Measurements from ENCODE around the gene MKRN1.
A peak's percentile ranks its signal among the peaks of the same experiment; 100 is the strongest.

Gene MKRN1

GRCh38 chr7:140448781-140449480, 30.4 kb downstream of the MKRN1 start:
- H3K4me1 ChIP-seq = peaks cover 0 to 45% (median 15%) of the 10 kb centered on the region in 10 experiments; a peak in 14 of 20 replicates
- no peak overlapping the region for H3K4me3 ChIP-seq
- H4K20me1 ChIP-seq = peaks cover 0 to 51% (median 10%) of the 10 kb centered on the region in 11 experiments; a peak in 12 of 22 replicates
- H3K36me3 ChIP-seq = peaks cover 18 to 39% (median 23%) of the 10 kb centered on the region in 11 experiments
- H3K27me3 ChIP-seq = no peaks in the 10 kb centered on the region
- peak overlapping the region in 1 of 11 experiments; percentile 43; a peak in 1 of 22 replicates for H3K4me2 ChIP-seq
- no peaks in the 10 kb centered on the region for H3K9me3 ChIP-seq (replicated peaks in 1 of 11)
- no peak overlapping the region for H3K27ac ChIP-seq
- H3K9ac ChIP-seq = no peak overlapping the region
- TF ChIP-seq Cebpa-rat (IDR thresholded peaks at IDR 0.05) = no peak

DNA sequence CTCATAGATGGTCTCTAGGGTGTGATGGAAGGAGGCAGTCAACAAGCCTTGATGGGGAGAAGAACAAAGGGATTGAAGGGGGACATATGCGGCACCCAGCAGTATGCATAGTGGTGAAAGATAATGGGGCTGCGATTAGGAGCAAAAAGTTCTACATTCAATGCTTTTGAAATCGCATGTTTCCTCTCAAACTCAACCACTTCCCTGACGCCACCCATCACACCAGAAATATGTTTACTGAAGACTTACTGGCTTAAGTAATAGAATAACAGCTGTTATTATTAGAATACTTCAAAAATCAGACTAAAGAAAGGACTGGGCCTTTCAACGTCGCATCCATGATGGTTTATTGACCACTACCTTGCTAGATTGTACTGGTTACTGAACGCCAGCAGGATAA, 31.5 kb downstream of the MKRN1 start:
- H3K27ac ChIP-seq = no peak overlapping the region
- H3K4me1 ChIP-seq = peaks cover 0 to 45% (median 15%) of the 10 kb centered on the region in 10 experiments; a peak in 14 of 20 replicates
- H3K9me3 ChIP-seq (replicated peaks in 1 of 11) = no peaks in the 10 kb centered on the region
- H3K4me3 ChIP-seq = no peak overlapping the region
- peaks cover 0 to 40% (median 8%) of the 10 kb centered on the region in 11 experiments; a peak in 11 of 22 replicates for H4K20me1 ChIP-seq
- H3K27me3 ChIP-seq = no peaks in the 10 kb centered on the region
- no peak for TF ChIP-seq Cebpa-rat (IDR thresholded peaks at IDR 0.05)
- no peak overlapping the region for H3K9ac ChIP-seq
- H3K4me2 ChIP-seq = peak overlapping the region in 5 of 11 experiments; percentile 40 to 54 (median 45); a peak in 9 of 22 replicates
- H3K36me3 ChIP-seq = peaks cover 7 to 29% (median 13%) of the 10 kb centered on the region in 11 experiments; a peak in 21 of 22 replicates

DNA sequence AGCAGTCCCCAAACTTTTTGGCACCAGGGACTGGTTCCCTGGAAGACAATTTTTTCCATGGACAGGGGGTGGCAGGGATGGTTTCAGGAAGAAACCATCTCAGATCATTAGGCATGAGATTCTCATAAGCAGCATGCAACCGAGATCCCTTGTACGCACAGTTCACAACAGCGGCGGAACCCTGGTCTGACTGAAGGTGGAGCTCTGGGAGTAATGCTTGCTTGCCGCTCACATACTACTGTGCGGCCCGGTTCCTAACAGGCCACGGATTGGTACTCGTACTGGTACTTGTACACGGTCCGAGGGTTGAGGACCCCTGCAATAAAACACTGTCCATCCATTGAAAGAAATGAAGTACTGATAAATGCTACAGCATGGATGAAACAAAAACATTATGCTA, 32.8 kb downstream of the MKRN1 start:
- Histone ChIP-seq H3K36me3 (peaks cover 0 to 15% (median 5%) of the 10 kb centered on the region in 11 experiments; a peak in 7 of 22 replicates), H3K4me3 (no peak overlapping the region), H3K9me3 (replicated peaks in 1 of 11) (no peaks in the 10 kb centered on the region), H3K27ac (no peak overlapping the region), H3K9ac (no peak overlapping the region), H3K27me3 (no peaks in the 10 kb centered on the region), H3K4me2 (no peak overlapping the region), H3K4me1 (peaks cover 0 to 36% (median 15%) of the 10 kb centered on the region in 10 experiments; a peak in 14 of 20 replicates), H4K20me1 (peaks cover 0 to 27% (median 2%) of the 10 kb centered on the region in 11 experiments; a peak in 9 of 22 replicates)
- no peak for TF ChIP-seq Cebpa-rat (IDR thresholded peaks at IDR 0.05)

GRCh38 chr7:140441519-140441918, 37.8 kb downstream of the MKRN1 start:
- H3K27ac ChIP-seq = no peak overlapping the region
- H3K27me3 ChIP-seq = no peaks in the 10 kb centered on the region
- no peaks in the 10 kb centered on the region; a peak in 1 of 22 replicates for H3K36me3 ChIP-seq
- no peak overlapping the region for H3K9ac ChIP-seq
- H4K20me1 ChIP-seq = no peaks in the 10 kb centered on the region
- no peak for TF ChIP-seq Cebpa-rat (IDR thresholded peaks at IDR 0.05)
- H3K4me3 ChIP-seq = no peak overlapping the region
- no peaks in the 10 kb centered on the region for H3K4me1 ChIP-seq
- H3K4me2 ChIP-seq = no peak overlapping the region
- H3K9me3 ChIP-seq (replicated peaks in 1 of 11) = no peaks in the 10 kb centered on the region

- Histone ChIP-seq H3K36me3 (no peaks in the 10 kb centered on the region; a peak in 1 of 22 replicates), H3K27ac (no peak overlapping the region), H4K20me1 (no peaks in the 10 kb centered on the region), H3K9ac (no peak overlapping the region), H3K27me3 (no peaks in the 10 kb centered on the region), H3K9me3 (replicated peaks in 1 of 11) (peaks cover 0 to 4% (median 1%) of the 10 kb centered on the region in 11 experiments; a peak in 5 of 22 replicates), H3K4me1 (no peaks in the 10 kb centered on the region), H3K4me3 (no peak overlapping the region), H3K4me2 (no peak overlapping the region)
- no peak for TF ChIP-seq Cebpa-rat (IDR thresholded peaks at IDR 0.05)
Observed at GRCh38 chr7:140440593-140440992, 38.7 kb downstream of the MKRN1 start.

- no peak overlapping the region for H3K4me3 ChIP-seq
- no peak for TF ChIP-seq Cebpa-rat (IDR thresholded peaks at IDR 0.05)
- peaks cover 0 to 11% (median 6%) of the 10 kb centered on the region in 11 experiments; a peak in 5 of 22 replicates for H3K9me3 ChIP-seq (replicated peaks in 1 of 11)
- no peaks in the 10 kb centered on the region; a peak in 1 of 22 replicates for H3K36me3 ChIP-seq
- H3K9ac ChIP-seq = no peak overlapping the region
- no peaks in the 10 kb centered on the region for H4K20me1 ChIP-seq
- no peak overlapping the region for H3K4me2 ChIP-seq
- no peaks in the 10 kb centered on the region for H3K4me1 ChIP-seq
- H3K27ac ChIP-seq = no peak overlapping the region
- H3K27me3 ChIP-seq = no peaks in the 10 kb centered on the region
Observed at GRCh38 chr7:140439359-140439758, 39.9 kb downstream of the MKRN1 start.

- H3K4me1 ChIP-seq = no peaks in the 10 kb centered on the region
- H3K9ac ChIP-seq = no peak overlapping the region
- peaks cover 0 to 15% (median 6%) of the 10 kb centered on the region in 11 experiments; a peak in 6 of 22 replicates for H3K9me3 ChIP-seq (replicated peaks in 1 of 11)
- no peaks in the 10 kb centered on the region for H3K36me3 ChIP-seq
- H3K27me3 ChIP-seq = no peaks in the 10 kb centered on the region
- no peak for TF ChIP-seq Cebpa-rat (IDR thresholded peaks at IDR 0.05)
- no peaks in the 10 kb centered on the region for H4K20me1 ChIP-seq
- no peak overlapping the region for H3K27ac ChIP-seq
- no peak overlapping the region for H3K4me2 ChIP-seq
- no peak overlapping the region for H3K4me3 ChIP-seq
Observed at GRCh38 chr7:140435252-140435895, 43.9 kb downstream of the MKRN1 start.

DNA sequence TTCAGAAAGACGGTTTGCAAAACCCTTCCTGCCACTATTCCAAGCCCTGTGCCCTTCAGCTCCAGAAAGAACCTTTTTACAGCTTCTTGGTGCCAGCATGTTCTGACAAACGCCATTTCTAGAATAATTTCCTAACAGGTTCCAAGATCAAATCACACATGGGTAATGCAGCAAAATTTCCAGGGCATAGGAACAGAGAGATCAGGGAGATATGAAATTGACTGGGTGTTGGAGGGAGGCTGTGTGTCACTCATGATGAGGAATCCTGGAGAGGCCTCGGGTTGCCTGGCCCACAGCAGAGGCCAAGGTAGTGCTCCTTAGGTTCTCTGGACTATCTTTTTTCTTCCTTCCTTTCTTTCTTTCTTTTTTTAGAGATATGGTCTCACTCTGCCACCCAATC, 45.9 kb downstream of the MKRN1 start:
- Histone ChIP-seq H4K20me1 (no peaks in the 10 kb centered on the region), H3K9me3 (replicated peaks in 1 of 11) (peaks cover 0 to 15% (median 6%) of the 10 kb centered on the region in 11 experiments; a peak in 6 of 22 replicates)
- TF ChIP-seq Cebpa-rat (IDR thresholded peaks at IDR 0.05) = no peak

GRCh38 chr7:140426130-140426529, 53.2 kb downstream of the MKRN1 start:
- no peak for TF ChIP-seq Cebpa-rat (IDR thresholded peaks at IDR 0.05)
- peaks cover 0 to 5% (median 0%) of the 10 kb centered on the region in 11 experiments; a peak in 3 of 22 replicates for H3K9me3 ChIP-seq (replicated peaks in 1 of 11)
- H3K4me3 ChIP-seq = no peak overlapping the region
- H3K9ac ChIP-seq = no peak overlapping the region
- H3K27me3 ChIP-seq = no peaks in the 10 kb centered on the region
- no peaks in the 10 kb centered on the region for H4K20me1 ChIP-seq
- H3K4me1 ChIP-seq = no peaks in the 10 kb centered on the region
- H3K4me2 ChIP-seq = no peak overlapping the region
- no peaks in the 10 kb centered on the region for H3K36me3 ChIP-seq
- H3K27ac ChIP-seq = no peak overlapping the region

More for the DNA sequence above, 45.9 kb downstream of the MKRN1 start:
- Histone ChIP-seq H3K4me1 (no peaks in the 10 kb centered on the region), H3K36me3 (no peaks in the 10 kb centered on the region), H3K27ac (no peak overlapping the region), H3K4me2 (no peak overlapping the region), H3K27me3 (no peaks in the 10 kb centered on the region), H3K4me3 (no peak overlapping the region), H3K9ac (no peak overlapping the region)
